Heart left ventricle (tissue), 13 donors: ENCODE measurements around the gene CAMK2N2.

Source experiments
- POLR2A ChIP-seq, 2 donors: fragments of 450-650 bp; IDR thresholded peaks; one replicate each; pipeline ENCODE4 v1.6.1; 2017; ENCODE audit warnings: antibody characterized with exemption in 2 of 2, mild to moderate bottlenecking in 2 of 2, moderate library complexity in 2 of 2
- TF ChIP-seq, protein P1 (sequence below), 12 donors: fragments of 200-600 bp; sonication (generic) in 4 of 12; IDR thresholded peaks; one replicate each; pipeline versions ENCODE4 v1.5.0 to v1.8.0; 2018 to 2022; ENCODE audit warnings: antibody characterized with exemption in 12 of 12, mild to moderate bottlenecking in 5 of 12
- donor health status: ischemic (EF 13 %, LVEDD 7.1; RV severe dilation, severe dysfunction).
- donor health status: DM: no; HTN: yes; CAD: no.
- donor health status: DM: no; HTN: no; CAD: no.
- donor health status: ischemic (EF 25% LVEDD 6.9; RV normal size, moderate dysfunction).
- donor health status: ischemic (EF 25% LVEDD 5.7; RV mildly dilated, moderate dysfunction).
- donor health status: ischemic (EF 35%, LVEDD 5.7; RV mildly dilated, moderate dysfunction).
- donor health status: nonischemic (EF 11% LVEDD 7.7; RV severe dilation, severe dysfunction).
- donor health status: DM: yes; HTN: yes; CAD: no.
- donor health status: PGD.
- donor health status: ischemic (EF 29% LVEDD 5.4; RV normal size, mild dysfunction).
- donor health status: nonischemic (EF 23%, LVEDD 6.1; RV moderate dilation, normal function).

DNA sequence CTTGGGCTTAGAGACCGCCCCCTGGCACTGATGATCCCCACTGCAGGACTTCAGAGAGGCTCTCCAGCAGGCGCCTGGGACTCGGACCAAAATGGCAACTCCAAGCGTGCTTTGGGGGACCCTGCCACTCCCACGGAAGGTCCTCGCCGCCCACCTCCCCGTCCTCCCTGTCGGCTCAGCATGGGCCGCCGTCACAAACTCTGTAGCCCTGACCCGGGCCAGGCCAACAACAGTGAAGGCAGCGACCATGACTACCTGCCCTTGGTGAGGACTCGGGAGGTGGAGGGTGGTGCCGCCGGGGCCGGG lies 20.3 kb downstream of the CAMK2N2 start:
- TF ChIP-seq, protein P1, sequence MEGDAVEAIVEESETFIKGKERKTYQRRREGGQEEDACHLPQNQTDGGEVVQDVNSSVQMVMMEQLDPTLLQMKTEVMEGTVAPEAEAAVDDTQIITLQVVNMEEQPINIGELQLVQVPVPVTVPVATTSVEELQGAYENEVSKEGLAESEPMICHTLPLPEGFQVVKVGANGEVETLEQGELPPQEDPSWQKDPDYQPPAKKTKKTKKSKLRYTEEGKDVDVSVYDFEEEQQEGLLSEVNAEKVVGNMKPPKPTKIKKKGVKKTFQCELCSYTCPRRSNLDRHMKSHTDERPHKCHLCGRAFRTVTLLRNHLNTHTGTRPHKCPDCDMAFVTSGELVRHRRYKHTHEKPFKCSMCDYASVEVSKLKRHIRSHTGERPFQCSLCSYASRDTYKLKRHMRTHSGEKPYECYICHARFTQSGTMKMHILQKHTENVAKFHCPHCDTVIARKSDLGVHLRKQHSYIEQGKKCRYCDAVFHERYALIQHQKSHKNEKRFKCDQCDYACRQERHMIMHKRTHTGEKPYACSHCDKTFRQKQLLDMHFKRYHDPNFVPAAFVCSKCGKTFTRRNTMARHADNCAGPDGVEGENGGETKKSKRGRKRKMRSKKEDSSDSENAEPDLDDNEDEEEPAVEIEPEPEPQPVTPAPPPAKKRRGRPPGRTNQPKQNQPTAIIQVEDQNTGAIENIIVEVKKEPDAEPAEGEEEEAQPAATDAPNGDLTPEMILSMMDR (IDR thresholded peaks at IDR 0.05) = no peak
- TF ChIP-seq POLR2A (IDR thresholded peaks at IDR 0.05) = no peak
